ENCODE measurements around the gene ATP2B1.

ATP2B1 gene

DNA sequence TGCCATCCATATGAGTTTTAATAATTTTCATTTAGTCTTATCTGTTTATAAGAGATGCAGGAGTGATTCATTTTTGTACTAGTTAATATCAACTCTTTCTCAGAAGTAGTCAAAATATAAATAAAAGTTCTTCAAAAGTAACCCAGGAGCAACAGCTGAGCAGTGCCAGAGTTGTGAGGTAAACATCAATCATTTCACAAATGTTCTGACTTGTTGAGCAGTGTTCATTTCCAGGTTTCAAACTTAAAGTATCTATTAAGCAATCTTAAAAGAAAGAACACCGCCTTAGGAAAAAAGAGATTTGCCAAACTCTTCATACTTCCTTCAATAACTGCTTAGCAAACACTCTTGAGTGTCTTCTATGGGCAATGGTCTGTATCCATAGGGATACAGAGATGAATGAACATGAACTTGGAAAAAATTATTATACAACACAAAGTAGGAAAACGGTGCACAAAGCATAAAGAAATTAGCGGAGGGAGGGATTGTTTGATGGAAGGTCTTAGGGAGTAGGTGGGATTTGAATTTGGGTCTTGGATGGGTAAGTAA lies 140.9 kb downstream of the ATP2B1 start:
- DNase-seq (ENCODE audit: low read depth): no peak
- TF ChIP-seq, protein P1, sequence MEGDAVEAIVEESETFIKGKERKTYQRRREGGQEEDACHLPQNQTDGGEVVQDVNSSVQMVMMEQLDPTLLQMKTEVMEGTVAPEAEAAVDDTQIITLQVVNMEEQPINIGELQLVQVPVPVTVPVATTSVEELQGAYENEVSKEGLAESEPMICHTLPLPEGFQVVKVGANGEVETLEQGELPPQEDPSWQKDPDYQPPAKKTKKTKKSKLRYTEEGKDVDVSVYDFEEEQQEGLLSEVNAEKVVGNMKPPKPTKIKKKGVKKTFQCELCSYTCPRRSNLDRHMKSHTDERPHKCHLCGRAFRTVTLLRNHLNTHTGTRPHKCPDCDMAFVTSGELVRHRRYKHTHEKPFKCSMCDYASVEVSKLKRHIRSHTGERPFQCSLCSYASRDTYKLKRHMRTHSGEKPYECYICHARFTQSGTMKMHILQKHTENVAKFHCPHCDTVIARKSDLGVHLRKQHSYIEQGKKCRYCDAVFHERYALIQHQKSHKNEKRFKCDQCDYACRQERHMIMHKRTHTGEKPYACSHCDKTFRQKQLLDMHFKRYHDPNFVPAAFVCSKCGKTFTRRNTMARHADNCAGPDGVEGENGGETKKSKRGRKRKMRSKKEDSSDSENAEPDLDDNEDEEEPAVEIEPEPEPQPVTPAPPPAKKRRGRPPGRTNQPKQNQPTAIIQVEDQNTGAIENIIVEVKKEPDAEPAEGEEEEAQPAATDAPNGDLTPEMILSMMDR (IDR thresholded peaks at IDR 0.05; ENCODE audit: control insufficient read depth, insufficient read depth, low read depth, low read length, missing control alignments): no peak
- no peak overlapping the region for H3K4me3 ChIP-seq (ENCODE audit: control insufficient read depth, low read depth, low read length)

DNA sequence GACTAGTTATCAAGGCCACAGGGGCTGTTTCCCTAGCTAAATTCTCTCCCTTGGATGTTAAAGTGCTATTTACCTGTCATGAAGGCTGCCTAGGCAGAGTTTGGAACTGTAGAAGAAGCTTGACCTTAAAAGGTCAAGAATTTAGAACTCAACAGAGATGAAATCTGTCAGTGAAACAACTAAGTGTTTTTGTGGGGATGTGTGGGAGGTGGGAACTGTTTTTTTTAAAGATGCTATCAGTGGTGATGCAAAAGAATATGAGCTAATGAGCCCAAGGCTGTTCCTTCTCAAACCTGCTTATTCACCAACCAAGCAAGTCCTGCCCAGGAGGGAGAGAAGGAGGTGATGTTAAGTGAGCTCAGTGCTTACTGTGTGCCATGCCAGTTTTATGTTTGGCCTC lies 142.0 kb downstream of the ATP2B1 start:
- no peak overlapping the region for H3K4me3 ChIP-seq (ENCODE audit: control insufficient read depth, low read depth, low read length)
- TF ChIP-seq, protein P1 (IDR thresholded peaks at IDR 0.05; ENCODE audit: control insufficient read depth, insufficient read depth, low read depth, low read length, missing control alignments): no peak
- DNase-seq (ENCODE audit: low read depth): no peak

DNA sequence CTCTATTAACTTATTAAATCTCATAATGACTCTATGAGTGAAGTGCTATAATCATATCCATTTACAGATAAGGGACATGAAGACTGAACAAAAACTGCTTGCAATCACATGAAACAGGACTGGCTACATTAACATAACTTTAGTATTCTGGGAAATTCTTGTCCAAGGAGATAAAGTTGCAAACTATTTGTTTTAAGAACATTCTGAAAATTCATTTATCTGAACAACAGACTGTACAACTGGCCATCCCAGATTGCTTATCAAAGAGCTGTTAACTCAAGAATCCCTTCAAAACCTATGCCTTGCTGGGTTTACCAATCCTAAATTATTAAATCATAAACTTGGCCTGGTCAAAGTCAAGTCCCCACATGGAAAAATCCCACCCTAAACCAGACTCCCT lies 143.6 kb downstream of the ATP2B1 start:
- no peak for DNase-seq (ENCODE audit: low read depth)
- no peak overlapping the region for H3K4me3 ChIP-seq (ENCODE audit: control insufficient read depth, low read depth, low read length)
- TF ChIP-seq, protein P1 (IDR thresholded peaks at IDR 0.05; ENCODE audit: control insufficient read depth, insufficient read depth, low read depth, low read length, missing control alignments): no peak

DNA sequence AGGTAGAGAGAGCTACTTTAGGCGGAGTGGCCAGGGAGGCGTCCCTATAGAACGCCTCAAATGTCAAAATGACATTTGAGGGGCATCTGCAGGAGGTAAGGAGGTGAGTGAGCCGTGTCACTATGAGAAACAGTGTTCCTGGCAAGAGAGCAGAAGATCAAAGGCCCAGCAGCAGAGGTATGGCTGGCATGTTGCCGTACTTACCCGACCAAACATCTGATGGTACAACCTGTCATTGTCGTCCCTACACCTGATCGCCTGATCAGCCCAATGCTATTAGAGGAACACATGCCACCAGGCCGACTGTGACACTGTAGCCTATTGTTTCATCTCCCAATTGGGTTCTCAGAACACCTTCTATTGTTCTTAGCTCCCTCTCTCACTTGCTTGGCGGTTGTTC lies 148.9 kb downstream of the ATP2B1 start:
- no peak overlapping the region for H3K4me3 ChIP-seq (ENCODE audit: control insufficient read depth, low read depth, low read length)
- no peak for DNase-seq (ENCODE audit: low read depth)
- TF ChIP-seq, protein P1 (IDR thresholded peaks at IDR 0.05; ENCODE audit: control insufficient read depth, insufficient read depth, low read depth, low read length, missing control alignments): no peak

DNA sequence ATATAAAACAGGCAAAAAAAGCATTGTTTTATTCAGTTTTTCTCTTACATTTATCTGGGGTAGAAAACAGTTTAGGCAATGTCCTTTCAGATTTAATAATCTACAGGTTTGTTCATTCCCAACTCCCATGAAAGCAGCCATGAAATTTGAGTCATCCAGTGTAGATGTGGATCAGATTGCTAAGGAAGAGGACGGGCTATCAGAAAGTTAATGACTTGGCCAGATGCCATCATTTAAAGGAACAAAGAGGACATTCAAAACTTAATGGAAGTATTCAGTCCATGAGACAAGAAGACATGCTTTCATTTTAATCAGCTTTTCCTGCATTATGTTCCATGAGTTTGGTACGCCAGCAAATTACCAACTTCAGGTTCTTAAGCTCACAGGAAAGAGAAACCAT lies 151.7 kb downstream of the ATP2B1 start:
- H3K4me3 ChIP-seq (ENCODE audit: control insufficient read depth, low read depth, low read length): no peak overlapping the region
- no peak for DNase-seq (ENCODE audit: low read depth)
- TF ChIP-seq, protein P1 (IDR thresholded peaks at IDR 0.05; ENCODE audit: control insufficient read depth, insufficient read depth, low read depth, low read length, missing control alignments): no peak

DNA sequence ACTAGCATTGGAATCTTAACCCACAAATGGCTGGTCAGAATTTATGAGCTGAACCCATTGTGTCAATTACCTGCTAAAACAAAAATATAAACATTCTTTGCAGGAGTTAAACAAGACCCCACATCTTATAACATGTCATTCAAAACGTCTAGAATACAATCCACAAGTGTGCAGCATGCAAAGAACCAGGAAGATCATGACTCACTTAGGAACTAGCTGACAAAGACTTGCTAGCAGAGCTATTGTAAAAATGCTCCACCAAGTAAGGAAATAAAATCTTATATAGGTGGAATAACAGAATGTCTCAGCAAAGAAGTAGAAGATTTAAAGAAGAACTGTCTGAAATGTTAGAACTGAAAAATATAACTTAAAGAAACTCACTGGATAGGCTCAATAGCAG lies 156.3 kb downstream of the ATP2B1 start:
- no peak for DNase-seq (ENCODE audit: low read depth)
- no peak overlapping the region for H3K4me3 ChIP-seq (ENCODE audit: control insufficient read depth, low read depth, low read length)
- TF ChIP-seq, protein P1 (IDR thresholded peaks at IDR 0.05; ENCODE audit: control insufficient read depth, insufficient read depth, low read depth, low read length, missing control alignments): no peak

DNA sequence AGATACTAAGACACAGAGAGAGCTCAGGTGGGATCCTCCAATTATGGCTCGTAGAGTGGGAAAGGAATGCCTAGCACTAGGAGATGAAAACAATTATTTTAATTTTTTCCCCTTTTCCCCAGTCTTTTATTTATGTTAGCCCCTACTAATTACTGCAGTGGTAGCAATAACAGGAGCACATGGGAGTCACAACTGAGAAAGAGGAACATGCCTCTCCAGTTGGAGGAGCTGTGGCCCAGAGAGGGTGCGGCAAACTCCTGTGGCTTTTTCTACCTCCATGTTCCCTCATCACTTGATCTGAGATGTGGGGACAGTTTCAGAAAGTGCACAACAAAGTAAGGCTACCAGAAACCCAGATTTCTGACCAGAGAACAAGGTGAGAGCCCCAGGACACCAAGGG lies 156.9 kb downstream of the ATP2B1 start:
- H3K4me3 ChIP-seq (ENCODE audit: control insufficient read depth, low read depth, low read length): no peak overlapping the region
- TF ChIP-seq, protein P1 (IDR thresholded peaks at IDR 0.05; ENCODE audit: control insufficient read depth, insufficient read depth, low read depth, low read length, missing control alignments): no peak
- no peak for DNase-seq (ENCODE audit: low read depth)
